Astrocyte of the cerebellum (primary cell): ENCODE data around the gene HTRA3.

Experiments used
- DNase-seq: peaks from one replicate; pipeline ENCODE4 v3.0.0-alpha.2; 2011; ENCODE audit warnings: low read depth
- H3K4me3 ChIP-seq: 2 replicates; pipeline ENCODE4 v1.5.1; 2011; ENCODE audit warnings: mild to moderate bottlenecking, low read depth, low read length, moderate library complexity
- CTCF ChIP-seq: IDR thresholded peaks from 2 replicates; pipeline ENCODE4 v1.5.1; 2012; ENCODE audit warnings: low read length, low read depth, moderate library complexity, mild to moderate bottlenecking; ENCODE audit errors: missing control alignments
- in situ Hi-C: cut with HindIII; loops from 2 replicates; pipeline ENCODE4 v1.10.0; 2017; ENCODE audit warnings: low sequenced_read_pairs

The HTRA3 gene

GRCh38 chr4:8296491-8296890 lies 26.9 kb downstream of the HTRA3 start:
- H3K4me3 ChIP-seq: no peak overlapping the region
- DNase-seq: no peak
- TF ChIP-seq CTCF: no peak
- in situ Hi-C loops: no loop called here

DNA sequence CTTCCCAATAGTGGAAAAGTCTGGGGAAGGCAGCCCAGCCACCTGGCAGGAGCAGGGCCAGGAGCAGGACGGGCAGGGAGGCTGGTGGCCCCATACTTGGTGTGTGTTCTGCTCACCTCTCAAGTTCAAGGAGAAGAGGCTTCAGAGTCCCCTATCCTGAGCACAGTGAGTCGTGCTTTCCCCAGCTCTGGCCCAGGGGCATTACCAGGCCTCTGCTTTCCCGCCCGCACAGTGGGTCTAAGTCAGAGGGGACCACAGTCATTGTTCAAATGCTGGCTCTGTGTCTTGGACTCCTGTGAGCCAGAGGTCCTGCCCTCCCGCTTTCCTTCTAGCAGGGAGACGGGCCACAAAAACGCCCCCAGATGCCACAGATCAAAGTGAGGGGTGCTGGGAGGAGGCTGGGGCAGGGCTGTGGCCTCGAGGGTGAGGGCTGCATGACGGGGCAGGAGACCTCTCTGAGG lies 27.6 kb downstream of the HTRA3 start:
- H3K4me3 ChIP-seq: no peak overlapping the region
- in situ Hi-C loops: no loop called here
- TF ChIP-seq CTCF: no peak
- DNase-seq: no peak

DNA sequence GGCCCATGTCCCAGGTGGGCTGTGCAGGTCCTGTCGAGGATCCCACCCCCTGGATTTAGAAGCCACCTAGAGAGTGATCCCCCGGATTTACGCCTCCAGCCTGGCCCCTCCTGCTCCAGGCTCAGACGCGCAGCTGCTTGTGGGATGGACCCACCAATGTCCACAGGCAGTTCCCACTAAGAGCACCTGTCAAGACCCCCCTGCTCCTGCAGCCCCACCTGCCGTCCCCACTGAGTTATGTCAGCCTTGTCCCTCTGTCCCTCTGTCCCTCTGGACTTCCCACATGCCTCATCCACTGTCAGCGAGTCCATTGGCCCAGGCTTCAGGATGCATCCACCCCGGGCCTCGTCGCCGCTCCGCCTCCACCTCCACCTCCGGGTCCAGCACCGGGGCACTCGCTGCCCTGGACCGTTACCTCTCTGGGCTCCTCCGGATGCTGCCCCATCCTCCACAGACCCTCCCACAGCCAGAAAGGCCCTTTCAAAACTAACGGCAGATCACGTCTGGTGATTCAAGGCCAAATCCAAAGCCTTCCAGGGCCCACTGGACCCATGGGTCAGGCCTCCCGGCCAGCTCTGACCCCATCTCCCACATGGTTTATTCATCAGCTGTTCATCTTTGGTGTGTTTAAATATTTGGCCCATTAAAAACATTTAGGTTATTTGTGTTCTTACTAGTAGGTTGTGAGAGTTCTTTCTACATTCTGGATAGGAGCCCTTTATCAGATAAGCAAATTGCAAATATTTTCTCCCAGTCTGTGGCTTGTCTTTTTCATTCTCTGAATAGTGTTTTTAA lies 28.3 kb downstream of the HTRA3 start:
- no peak overlapping the region for H3K4me3 ChIP-seq
- no peak for DNase-seq
- no peak for TF ChIP-seq CTCF
- in situ Hi-C loops: no loop called here

GRCh38 chr4:8300832-8301231 lies 31.3 kb downstream of the HTRA3 start:
- no peak for DNase-seq
- in situ Hi-C loops: no loop called here
- no peak for TF ChIP-seq CTCF
- no peak overlapping the region for H3K4me3 ChIP-seq

DNA sequence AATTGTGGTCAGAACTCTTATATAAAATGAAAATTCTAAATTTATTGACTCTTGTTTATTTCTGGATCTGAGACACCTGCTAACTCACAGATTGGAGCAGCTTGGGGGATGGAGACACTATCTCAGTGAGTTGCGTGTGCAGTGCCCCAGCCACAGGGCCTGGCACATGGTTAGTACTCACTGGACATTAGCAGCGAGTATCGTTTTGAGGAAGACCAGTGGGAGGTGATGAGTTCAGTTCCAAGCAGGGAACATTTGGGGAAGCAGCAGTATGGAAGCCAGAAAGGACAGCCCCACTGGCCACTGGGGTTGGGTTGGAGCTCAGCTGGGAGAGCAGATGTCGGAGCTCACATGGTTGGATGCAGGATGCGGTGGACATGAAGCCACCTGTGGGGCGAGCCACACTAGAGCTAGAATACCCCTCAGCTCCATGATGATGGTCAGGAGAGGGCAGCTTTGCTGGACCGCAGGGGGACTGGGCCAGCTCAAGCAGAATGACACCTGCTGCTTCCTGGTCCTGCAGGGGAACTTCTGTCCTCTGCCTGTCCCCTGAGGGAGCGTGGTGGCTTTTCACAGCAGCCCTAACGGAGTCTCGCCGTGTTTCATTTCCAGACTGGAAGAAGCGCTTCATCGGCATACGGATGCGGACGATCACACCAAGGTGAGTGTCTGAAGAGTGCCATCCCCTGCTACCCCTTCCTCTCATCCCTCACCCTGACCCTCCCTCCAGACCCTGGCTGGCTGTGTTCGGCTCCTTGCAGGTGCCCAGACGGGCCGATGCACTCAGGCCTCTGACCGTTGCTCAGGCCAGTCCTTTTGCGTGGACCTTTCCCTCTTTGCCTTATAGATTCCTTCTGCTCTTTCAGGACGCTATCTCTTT lies 32.5 kb downstream of the HTRA3 start:
- in situ Hi-C loops: no loop called here
- H3K4me3 ChIP-seq: no peak overlapping the region
- TF ChIP-seq CTCF: no peak
- no peak for DNase-seq

GRCh38 chr4:8303081-8303480 lies 33.5 kb downstream of the HTRA3 start:
- H3K4me3 ChIP-seq: no peak overlapping the region
- no peak for DNase-seq
- in situ Hi-C loops: no loop called here
- TF ChIP-seq CTCF: no peak
